K562 (cell line): Measurements from ENCODE around the gene GABRR3. TPM values are rescaled to one million over a fixed set of nuclear protein-coding genes. Genes with fewer than 3 reads are reported as not detected.

Experiments
- ATAC-seq: fragments of 200-7000 bp; cut with Tn5 transposase; 3 replicates; pipeline ENCODE4 v1.9.1; 2020; ENCODE audit warnings: moderate library complexity
- BruUV-seq: library from RNA; stranded (reverse); fragments of 400-500 nt; replicated peaks from 2 replicates; lab custom pipeline; 2021; lab: Mats Ljungman, UMichigan
- CTCF ChIA-PET: fragments of 300-600 bp; formaldehyde crosslinking; extraction: SDS; loops from one replicate; lab custom pipeline; 2021; ENCODE audit warnings: low intra/inter-chr PET ratio; lab: Yijun Ruan, JAX
- POLR2A ChIA-PET: fragments of 300-600, 350-650 bp; sonication (Branson Sonifier 250); formaldehyde crosslinking; extraction: SDS; loops from one replicate; lab custom pipeline; 2021; ENCODE audit warnings: antibody characterized with exemption, inconsistent platforms; lab: Yijun Ruan, JAX
- DNase-seq, 4 experiments: peaks; one replicate each; pipeline versions ENCODE4 v3.0.0 to v3.0.0-alpha.2; 2011 to 2018; ENCODE audit warnings: low spot score in 3 of 4, mixed read lengths in 3 of 4; ENCODE audit errors: extremely low read depth in 1 of 4
- FAIRE-seq: peaks from 2 replicates; lab custom pipeline; 2011; peaks lifted over from hg19 to GRCh38; lab: Jason Lieb, UNC
- H2AFZ ChIP-seq: 2 replicates; pipeline ENCODE4 v1.6.0; 2011; ENCODE audit warnings: low read depth, low read length, control low read depth, inconsistent platforms
- H3K27ac ChIP-seq: fragments of 200-600 bp; 3 replicates; pipeline ENCODE4 v1.8.0; 2011; ENCODE audit warnings: low read depth, mild to moderate bottlenecking, control low read depth, inconsistent platforms, low read length, moderate library complexity, mixed read lengths; ENCODE audit errors: extremely low read depth
- H3K27me3 ChIP-seq, 2 experiments: fragments of 300-600 bp in 1 of 2; 2 replicates in 1 of 2; 3 replicates in 1 of 2; pipeline versions ENCODE4 v1.6.0 to v1.8.0; 2011; ENCODE audit warnings: inconsistent platforms in 2 of 2, low read length in 2 of 2, mild to moderate bottlenecking in 1 of 2, mixed read lengths in 1 of 2, moderate library complexity in 1 of 2; ENCODE audit not compliant: control insufficient read depth in 2 of 2, insufficient read depth in 2 of 2
- H3K36me3 ChIP-seq: fragments of 300-600 bp; 3 replicates; pipeline ENCODE4 v1.8.0; 2011; ENCODE audit warnings: mild to moderate bottlenecking, low read length, inconsistent platforms; ENCODE audit not compliant: control insufficient read depth, insufficient read depth
- H3K4me1 ChIP-seq, 2 experiments: fragments of 200-600 bp in 1 of 2; replicated peaks in 1 of 2; 2 replicates in 1 of 2; 3 replicates in 1 of 2; pipeline versions ENCODE4 v1.5.1 to v1.8.0; 2011; ENCODE audit warnings: inconsistent platforms in 2 of 2, low read length in 2 of 2, mild to moderate bottlenecking in 1 of 2, mixed read lengths in 1 of 2, moderate library complexity in 1 of 2; ENCODE audit not compliant: control insufficient read depth in 2 of 2, insufficient read depth in 2 of 2
- H3K4me2 ChIP-seq: 2 replicates; pipeline ENCODE4 v1.6.1; 2011; ENCODE audit warnings: low read length, control low read depth, inconsistent platforms, mixed read lengths; ENCODE audit not compliant: insufficient read depth
- H3K4me3 ChIP-seq: fragments of 200-600 bp; sonication (generic), shearing (Covaris generic); 2 replicates; pipeline ENCODE4 v1.5.1; 2016; ENCODE audit warnings: control low read depth, inconsistent platforms
- H3K79me2 ChIP-seq: fragments of 200-600 bp; 3 replicates; pipeline ENCODE4 v1.8.0; 2011; ENCODE audit warnings: low read length, inconsistent platforms; ENCODE audit not compliant: control insufficient read depth, insufficient read depth
- H3K9ac ChIP-seq, 2 experiments: 2 replicates each; pipeline versions ENCODE4 v1.6.0 to v1.6.1; 2011; ENCODE audit warnings: low read depth in 2 of 2, low read length in 2 of 2, control low read depth in 1 of 2, inconsistent platforms in 1 of 2, mild to moderate bottlenecking in 1 of 2, mixed read lengths in 1 of 2; ENCODE audit not compliant: insufficient read depth in 1 of 2
- H3K9me1 ChIP-seq: one replicate; pipeline ENCODE4 v1.6.0; 2011; ENCODE audit warnings: inconsistent platforms, mild to moderate bottlenecking, low read length, moderate library complexity; ENCODE audit not compliant: control insufficient read depth, insufficient read depth
- H3K9me3 ChIP-seq: replicated peaks from 2 replicates; pipeline ENCODE4 v1.5.1; 2011; ENCODE audit warnings: low read depth, low read length, inconsistent platforms; ENCODE audit not compliant: control insufficient read depth, insufficient read depth
- H4K20me1 ChIP-seq: replicated peaks from 2 replicates; pipeline ENCODE4 v1.6.1; 2011; ENCODE audit warnings: low read length, inconsistent platforms, mixed read lengths; ENCODE audit not compliant: control insufficient read depth, insufficient read depth
- CBX5 ChIP-seq: IDR thresholded peaks from 2 replicates; pipeline ENCODE4 v1.6.1; 2014; ENCODE audit warnings: low read depth, borderline replicate concordance
- EZH2 ChIP-seq: IDR thresholded peaks from 2 replicates; pipeline ENCODE4 v1.6.1; 2012; ENCODE audit warnings: low read depth, mild to moderate bottlenecking, inconsistent platforms, low read length, borderline replicate concordance
- GATA2 ChIP-seq: sonication (generic); formaldehyde crosslinking; IDR thresholded peaks from 2 replicates; pipeline ENCODE4 v1.4.0; 2020; ENCODE audit warnings: mild to moderate bottlenecking, missing genetic modification reagents
- HMG20A ChIP-seq: fragments of 450-650 bp; formaldehyde crosslinking; conservative IDR thresholded peaks from 2 replicates; pipeline ENCODE4 v1.4.0; 2020; ENCODE audit warnings: mild to moderate bottlenecking, mixed read lengths
- MIER1 ChIP-seq: fragments of 450-650 bp; IDR thresholded peaks from 2 replicates; pipeline ENCODE4 v1.6.1; 2016; ENCODE audit warnings: antibody characterized with exemption, mild to moderate bottlenecking, low read depth
- MXD1 ChIP-seq: fragments of 250-450 bp; sonication (Bioruptor Pico); IDR thresholded peaks from 2 replicates; pipeline ENCODE4 v1.8.0; 2021; ENCODE audit warnings: borderline replicate concordance, mild to moderate bottlenecking, moderate library complexity; ENCODE audit not compliant: poor library complexity, severe bottlenecking
- NFIX ChIP-seq: fragments of 250-450 bp; sonication (Bioruptor Pico); IDR thresholded peaks from 2 replicates; pipeline ENCODE4 v1.4.0; 2020; ENCODE audit warnings: low read depth, mild to moderate bottlenecking, moderate library complexity
- RAD21 ChIP-seq, 2 experiments: fragments of 250-450 bp in 1 of 2; fragments of 450-650 bp in 1 of 2; sonication (Bioruptor Pico) in 1 of 2; formaldehyde crosslinking in 1 of 2; IDR thresholded peaks in 1 of 2; conservative IDR thresholded peaks in 1 of 2; 2 replicates each; pipeline versions ENCODE4 v1.4.0 to v1.8.0; 2020 to 2022; ENCODE audit warnings: mild to moderate bottlenecking in 2 of 2, moderate library complexity in 1 of 2
- RFX1 ChIP-seq: fragments of 450-650 bp; IDR thresholded peaks from 2 replicates; pipeline ENCODE4 v1.6.1; 2016; ENCODE audit warnings: mild to moderate bottlenecking, moderate library complexity
- TBP ChIP-seq: optimal IDR thresholded peaks from 2 replicates; pipeline ENCODE3; 2011; ENCODE audit warnings: low read depth, low read length, improper control_type of control experiment
- ZNF274 ChIP-seq: IDR thresholded peaks from 2 replicates; pipeline ENCODE4 v1.6.1; 2011; ENCODE audit warnings: low read depth, mild to moderate bottlenecking, low read length, moderate library complexity, borderline replicate concordance
- ZNF586 ChIP-seq: fragments of 450-650 bp; formaldehyde crosslinking; conservative IDR thresholded peaks from 2 replicates; pipeline ENCODE4 v1.4.0; 2020; ENCODE audit warnings: mild to moderate bottlenecking, moderate library complexity
- WGBS: fragments of 100-300 bp; shearing (Covaris generic); methylation state at CpG from one replicate; pipeline ENCODE4 v1.1.6; 2016; ENCODE audit warnings: low coverage, mixed read lengths; ENCODE audit not compliant: insufficient coverage; ENCODE audit errors: missing lambda C conversion rate; 5-methylcytosine and 5-hydroxymethylcytosine counted together
- in situ Hi-C: fragments of 300-500 bp; cut with MboI; formaldehyde crosslinking; loops from 4 replicates; pipeline ENCODE4 v1.15.0; 2018; ENCODE audit warnings: inconsistent platforms, mixed read lengths
- intact Hi-C: fragments of 100-400 bp; cut with micrococcal nuclease; formaldehyde crosslinking; loops from 2 replicates; pipeline ENCODE4 v1.14.2; 2022
- polyA plus RNA-seq, 8 experiments: library from polyadenylated mRNA; depleted of rRNA in 4 of 8; stranded (reverse) in 5 of 8; unstranded in 3 of 8; fragments of >200 nt; fragmentation: Nextera tagmentation in 2 of 8; fragmentation: Illumina TruSeq in 1 of 8; extraction: Ambion mirVana in 2 of 8; extraction: Trizol in 1 of 8; gene quantifications; 2 replicates each; pipeline versions ENCODE4 v1.2.1 to v1.2.3, GENCODE V29; 2011 to 2014; ENCODE audit warnings: inconsistent platforms in 1 of 8, missing spikeins in 1 of 8
- total RNA-seq, 7 experiments: library from RNA; depleted of rRNA in 6 of 7; stranded (reverse); fragments of >200 nt in 6 of 7; fragmentation: Illumina TruSeq in 2 of 7; extraction: Trizol in 2 of 7; gene quantifications; 2 replicates each; pipeline versions ENCODE4 v1.2.1 to v1.2.3, GENCODE V29; 2011 to 2021; ENCODE audit warnings: low replicate concordance in 1 of 7
- TF ChIP-seq, protein P1 (sequence below): sonication (generic); IDR thresholded peaks from 2 replicates; pipeline ENCODE4 v1.6.1; 2016

The GABRR3 gene
- total and polyA plus RNA-seq, 9 of the 15 experiments (the other 6 are each of a cell fraction or from before 2014, with no cell fraction given), result not detected

DNA sequence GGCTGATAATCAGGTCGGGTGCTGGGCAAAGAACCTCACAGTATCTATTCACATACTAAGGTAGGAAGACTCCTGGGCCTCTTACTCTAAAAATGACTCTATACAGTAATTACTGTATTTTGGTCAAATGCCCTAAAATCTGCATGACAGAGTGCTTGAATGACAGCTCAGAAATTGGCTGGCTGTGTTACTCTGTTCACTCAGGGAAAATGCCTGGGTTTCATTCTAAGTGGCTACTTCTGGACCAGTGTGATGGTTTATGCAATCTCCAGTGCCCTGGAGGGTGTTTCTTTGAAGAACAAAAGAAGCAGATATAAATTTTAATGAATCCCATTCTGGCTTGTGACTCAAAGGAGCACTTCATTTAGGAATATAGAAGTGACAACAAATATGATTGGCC lies 2.2 kb downstream of the GABRR3 start:
- H2AFZ ChIP-seq, result no peak overlapping the region
- ATAC-seq, result no peak
- TF ChIP-seq TBP (no peak), RFX1 (no peak)
- no peak overlapping the region for H3K4me2 ChIP-seq
- H3K9me3 ChIP-seq, result no peaks in the 10 kb centered on the region
- CTCF ChIA-PET, result no interaction called here
- H3K79me2 ChIP-seq, result no peaks in the 10 kb centered on the region
- WGBS, result 0% methylated on average over 1 of the region's 1 CpG
- H3K27ac ChIP-seq, result no peak overlapping the region
- BruUV-seq, result no TSS peak
- no peaks in the 10 kb centered on the region for H3K9me1 ChIP-seq
- FAIRE-seq, result no peak
- no peaks in the 10 kb centered on the region for H4K20me1 ChIP-seq
- no peaks in the 10 kb centered on the region for H3K4me1 ChIP-seq
- no peaks in the 10 kb centered on the region for H3K36me3 ChIP-seq
- intact Hi-C loops, result loop anchor here (10.0 kb wide), 2 partner anchors 562 to 962 kb away; partner anchors contain the start of gene CPOX
- in situ Hi-C loops, result loop anchor here (25.0 kb wide), 1 partner anchor 779 kb away; no protein-coding TSS in a partner anchor
- H3K27me3 ChIP-seq, result no peaks in the 10 kb centered on the region
- DNase-seq, result no peak
- H3K9ac ChIP-seq, result no peak overlapping the region
- POLR2A ChIA-PET, result no interaction called here
- H3K4me3 ChIP-seq, result no peak overlapping the region

DNA sequence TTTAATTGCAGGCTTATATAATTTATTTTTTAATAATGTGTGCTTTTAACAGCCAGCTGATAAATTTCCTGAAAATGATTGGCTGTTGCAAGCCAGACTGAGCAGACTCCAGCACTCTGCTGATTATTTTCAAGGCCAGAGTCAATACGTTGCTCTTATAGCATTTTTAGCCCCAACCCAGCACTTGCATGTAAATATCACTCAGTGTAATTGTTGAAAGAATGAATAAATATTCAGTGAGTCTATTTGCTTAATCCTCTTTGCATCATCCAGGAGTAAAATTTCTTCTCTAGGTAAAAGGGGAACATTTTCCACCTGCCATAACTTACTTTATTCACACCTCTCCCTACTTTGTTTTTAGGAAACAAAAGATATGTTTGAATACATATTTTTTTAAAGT lies 2.9 kb downstream of the GABRR3 start:
- no peaks in the 10 kb centered on the region for H3K79me2 ChIP-seq
- no peaks in the 10 kb centered on the region for H3K4me1 ChIP-seq
- H3K27ac ChIP-seq, result no peak overlapping the region
- no peak overlapping the region for H3K4me3 ChIP-seq
- no peak overlapping the region for H2AFZ ChIP-seq
- no peaks in the 10 kb centered on the region for H4K20me1 ChIP-seq
- no peaks in the 10 kb centered on the region for H3K9me3 ChIP-seq
- H3K27me3 ChIP-seq, result no peaks in the 10 kb centered on the region
- H3K36me3 ChIP-seq, result no peaks in the 10 kb centered on the region
- H3K4me2 ChIP-seq, result no peak overlapping the region
- H3K9ac ChIP-seq, result no peak overlapping the region
- ChIA-PET POLR2A (no interaction called here), CTCF (no interaction called here)
- ATAC-seq (no peak), DNase-seq (no peak), FAIRE-seq (no peak)
- 0% methylated on average over 1 of the region's 1 CpG for WGBS
- intact Hi-C loops, result loop anchor here (10.0 kb wide), 2 partner anchors 563 to 963 kb away; partner anchors contain the start of gene CPOX
- H3K9me1 ChIP-seq, result no peaks in the 10 kb centered on the region
- in situ Hi-C loops, result loop anchor here (25.0 kb wide), 1 partner anchor 780 kb away; no protein-coding TSS in a partner anchor
- BruUV-seq, result no TSS peak
- TF ChIP-seq CBX5, result no peak
- no peak for TF ChIP-seq MIER1
- no peak for TF ChIP-seq ZNF586 (CRISPR knock-in tag)
- TF ChIP-seq RAD21 (CRISPR knock-in tag; conservative IDR thresholded peaks at IDR 0.05 in 1 of 2, IDR thresholded peaks at IDR 0.05 in 1 of 2), result no peak
- no peak for TF ChIP-seq HMG20A
- TF ChIP-seq NFIX (CRISPR knock-in tag), result no peak
- TF ChIP-seq ZNF274, result no peak
- TF ChIP-seq, protein P1, sequence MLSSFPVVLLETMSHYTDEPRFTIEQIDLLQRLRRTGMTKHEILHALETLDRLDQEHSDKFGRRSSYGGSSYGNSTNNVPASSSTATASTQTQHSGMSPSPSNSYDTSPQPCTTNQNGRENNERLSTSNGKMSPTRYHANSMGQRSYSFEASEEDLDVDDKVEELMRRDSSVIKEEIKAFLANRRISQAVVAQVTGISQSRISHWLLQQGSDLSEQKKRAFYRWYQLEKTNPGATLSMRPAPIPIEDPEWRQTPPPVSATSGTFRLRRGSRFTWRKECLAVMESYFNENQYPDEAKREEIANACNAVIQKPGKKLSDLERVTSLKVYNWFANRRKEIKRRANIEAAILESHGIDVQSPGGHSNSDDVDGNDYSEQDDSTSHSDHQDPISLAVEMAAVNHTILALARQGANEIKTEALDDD, result no peak
- no peak for TF ChIP-seq MXD1 (CRISPR knock-in tag)
- TF ChIP-seq GATA2, result no peak
- no peak for TF ChIP-seq EZH2
